Anterior cingulate cortex (tissue), 58 donors: Measurements from ENCODE around the gene NOXO1.
A peak's percentile ranks its signal among the peaks of the same experiment; 100 is the strongest.
"Not testable (repeated sequence)": the region's sequence is repeated elsewhere in the genome, so short reads cannot be mapped to it uniquely, and the experiment has no call there.

Experiments
- DNase-seq, 58 donors: peaks; one replicate each; lab custom pipeline; 2025; lab: John Stamatoyannopoulos, UW

Gene NOXO1

GRCh38 chr16:1965396-1966001 lies 15.8 kb downstream of the NOXO1 start:
- DNase-seq, result no peak

DNA sequence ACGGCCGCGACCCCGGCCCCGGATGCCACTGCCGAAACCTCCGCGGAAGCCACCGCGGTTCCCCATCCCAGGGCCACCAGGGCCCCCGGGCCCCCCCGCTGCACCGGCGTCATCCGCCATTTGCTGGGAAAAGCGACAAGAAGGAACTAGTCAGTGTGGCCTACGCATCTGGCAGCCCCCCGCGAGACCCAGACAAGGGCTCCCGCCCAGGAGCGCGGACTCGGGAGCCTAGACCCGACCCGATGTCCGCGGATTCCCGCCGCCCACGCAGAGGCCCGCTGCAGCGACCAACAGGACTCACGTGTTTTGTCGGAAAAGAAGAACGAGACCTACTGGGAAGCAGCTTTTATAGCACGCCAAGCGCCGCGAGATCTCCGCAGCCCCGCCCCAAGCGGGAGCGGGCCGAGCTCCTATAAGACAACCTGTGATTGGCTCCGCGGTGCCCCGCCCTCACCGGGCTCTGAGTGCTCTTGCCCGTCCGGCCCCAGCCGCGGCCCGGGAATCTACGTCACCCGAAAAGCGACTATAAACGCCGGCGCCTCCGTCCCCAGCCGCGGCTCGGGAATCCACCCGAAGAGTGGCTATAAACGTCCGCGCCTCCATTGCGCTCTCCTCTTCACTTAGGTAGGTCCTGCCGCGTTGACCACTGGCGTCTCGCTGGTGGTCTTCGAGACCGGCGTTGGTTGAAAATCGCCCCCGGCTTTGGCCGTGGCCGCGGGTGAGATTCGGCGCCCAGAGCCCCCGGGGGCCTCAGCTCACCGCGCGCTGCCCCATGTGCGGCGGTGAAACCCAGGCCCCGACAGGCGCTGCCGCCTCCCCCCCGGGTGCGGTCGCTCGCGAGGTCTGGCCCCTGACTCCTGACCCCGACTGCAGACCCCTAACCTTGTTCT lies 16.5 kb downstream of the NOXO1 start, which contains the start of gene RPS2:
Gene RPS2, minus strand, starts transcription at position 321 of the 890 bp plus-strand sequence. Its CDS starts 201 bp downstream, at position 120.
- peak; percentile 80 to 100 (median 97) for DNase-seq

GRCh38 chr16:1963806-1964505 lies 17.3 kb downstream of the NOXO1 start:
- DNase-seq, result peak in 12 of 58 donors; percentile 38 to 75 (median 63)

- DNase-seq, result not testable (repeated sequence)
Measured at GRCh38 chr16:1962161-1963153, 18.8 kb downstream of the NOXO1 start.

DNA sequence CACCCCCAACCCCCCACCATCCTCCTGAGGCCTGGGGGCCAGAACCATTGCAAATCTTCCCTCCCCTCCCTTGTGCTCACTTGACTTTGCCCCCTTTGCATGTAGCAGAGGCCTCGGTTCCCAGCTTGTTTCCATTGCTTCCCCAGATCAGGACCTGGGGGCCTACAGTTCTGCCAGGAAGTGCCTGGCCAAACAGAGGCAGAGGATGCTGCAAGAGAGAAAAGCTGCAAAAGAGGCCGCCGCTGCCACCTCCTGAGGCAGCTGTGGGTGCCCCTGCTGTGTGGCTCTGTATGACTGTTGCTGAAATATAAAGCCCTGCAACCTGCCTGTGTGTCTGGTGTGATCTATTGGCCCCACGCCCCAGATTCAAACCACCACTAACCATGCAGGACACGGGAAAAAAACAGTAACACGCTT lies 19.6 kb downstream of the NOXO1 start:
- no peak for DNase-seq

- peak in 2 of 58 donors; percentile 10 to 27 for DNase-seq
Measured at GRCh38 chr16:1960665-1961630, 20.3 kb downstream of the NOXO1 start.

- peak; percentile 20 to 92 (median 82) for DNase-seq
Measured at GRCh38 chr16:1959269-1960039, 21.8 kb downstream of the NOXO1 start, which contains the start of gene NDUFB10. Gene NDUFB10 (plus strand): TSS chr16:1959538. CDS start chr16:1959625, 87 bp downstream.

DNA sequence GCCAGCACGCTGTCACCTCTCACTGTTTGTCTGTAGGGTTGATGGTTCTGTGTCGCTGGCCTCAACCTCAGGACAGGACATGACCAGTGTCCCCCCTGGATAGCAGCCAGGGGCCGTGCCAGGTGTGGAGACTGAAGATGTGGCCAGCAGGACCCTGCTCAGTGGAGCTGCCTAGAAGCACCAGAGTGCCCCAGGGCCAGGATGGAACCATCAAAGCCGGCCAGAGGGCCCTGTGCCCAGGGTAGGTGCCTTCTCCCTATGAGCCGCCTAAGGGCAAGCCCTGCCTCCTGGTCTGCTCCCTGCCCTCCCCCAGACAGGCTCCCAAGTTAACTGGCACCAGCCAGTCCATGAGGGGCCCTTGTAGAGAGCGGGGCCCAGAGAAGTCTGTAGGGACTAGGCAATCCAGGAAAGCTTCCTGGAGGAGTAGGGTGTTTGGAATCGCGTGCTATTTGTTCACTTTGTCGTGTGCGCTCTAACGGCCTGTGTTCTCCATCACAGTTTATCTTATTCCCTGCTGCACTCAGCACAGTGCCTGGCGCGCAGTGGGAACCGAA lies 22.5 kb downstream of the NOXO1 start:
- DNase-seq, result no peak

GRCh38 chr16:1958143-1958491 lies 23.2 kb downstream of the NOXO1 start:
- DNase-seq, result not testable (repeated sequence)

GRCh38 chr16:1957434-1958142 lies 23.7 kb downstream of the NOXO1 start:
- DNase-seq, result not testable (repeated sequence)

DNA sequence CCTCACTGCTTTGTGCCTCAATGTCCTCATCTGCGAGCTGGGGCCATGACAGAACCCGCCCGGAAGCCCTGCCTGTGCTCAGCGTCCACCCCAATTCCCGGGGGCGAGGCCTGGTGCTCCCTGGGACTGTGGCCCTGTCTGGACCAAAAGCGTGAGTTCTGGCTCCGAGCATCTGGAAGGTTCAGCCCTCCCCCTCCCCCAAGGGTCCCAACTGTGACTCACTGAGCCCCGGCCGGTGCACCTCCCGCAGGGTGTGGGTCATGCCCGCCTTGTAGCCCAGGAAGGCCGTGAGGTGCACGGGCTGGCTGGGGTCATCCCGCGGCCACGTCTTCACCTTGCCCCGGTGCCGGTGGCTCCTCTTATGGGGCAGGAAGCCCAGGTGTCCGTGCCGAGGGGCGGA lies 27.5 kb downstream of the NOXO1 start:
- DNase-seq, result no peak

DNA sequence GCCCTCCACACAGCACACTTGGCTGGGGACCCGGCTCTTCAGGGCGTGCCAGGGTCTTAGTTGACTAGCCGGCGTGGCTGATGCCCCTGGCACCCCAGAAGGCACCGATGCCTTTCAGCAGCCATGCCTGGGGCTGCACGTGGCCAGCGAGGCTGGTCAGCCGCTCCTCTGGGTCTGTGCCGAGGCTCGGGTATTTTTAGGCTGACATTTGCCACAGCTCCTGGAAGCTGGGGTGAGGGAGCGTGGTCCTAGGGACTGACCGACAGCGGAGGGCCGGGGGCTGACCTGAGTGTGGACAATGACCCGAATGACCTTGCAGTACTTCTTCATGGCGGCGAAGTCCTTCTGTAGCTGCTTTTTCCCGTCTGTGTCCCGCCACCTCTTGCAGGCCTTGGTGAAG lies 30.7 kb downstream of the NOXO1 start:
- no peak for DNase-seq

GRCh38 chr16:1950047-1950446 lies 31.2 kb downstream of the NOXO1 start:
- DNase-seq, result no peak

DNA sequence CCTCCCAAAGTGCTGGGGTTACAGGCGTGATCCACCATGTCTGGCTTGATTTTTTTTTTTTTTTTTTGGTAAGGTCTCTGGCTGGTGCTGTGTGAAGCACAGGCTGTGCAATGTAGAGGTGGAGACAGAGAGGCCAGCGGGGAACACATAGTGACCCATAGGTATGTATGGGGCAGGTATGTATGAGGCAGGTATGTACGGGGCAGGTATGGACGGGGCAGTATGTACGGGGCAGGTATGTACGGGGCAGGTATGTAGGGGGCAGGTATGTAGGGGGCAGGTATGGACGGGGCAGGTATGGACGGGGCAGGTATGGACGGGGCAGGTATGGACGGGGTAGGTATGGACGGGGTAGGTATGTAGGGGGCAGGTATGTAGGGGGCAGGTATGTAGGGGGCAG lies 31.8 kb downstream of the NOXO1 start:
- DNase-seq, result no peak

GRCh38 chr16:1947369-1947670 lies 33.9 kb downstream of the NOXO1 start:
- DNase-seq, result no peak

- DNase-seq, result no peak
Measured at GRCh38 chr16:1946495-1947368, 34.5 kb downstream of the NOXO1 start.
